Transverse colon (tissue), 4 donors: Measurements from ENCODE around the gene MYO5B. TPM values are rescaled to one million over a fixed set of nuclear protein-coding genes. Genes with fewer than 3 reads are reported as not detected.

Source experiments
- DNase-seq: peaks from one replicate; pipeline ENCODE4 v3.0.0-alpha.2; 2019
- H3K27ac ChIP-seq, 4 donors: fragments of 200-600 bp; sonication (generic); 2 replicates each; pipeline ENCODE4 v1.5.1; 2016 to 2018; ENCODE audit warnings: inconsistent platforms in 4 of 4
- H3K27me3 ChIP-seq: fragments of 200-600 bp; sonication (generic); 2 replicates; pipeline ENCODE4 v1.5.1; 2017; ENCODE audit warnings: inconsistent platforms
- H3K36me3 ChIP-seq, 4 donors: fragments of 200-600 bp; sonication (generic); 2 replicates each; pipeline ENCODE4 v1.5.1; 2017 to 2019; ENCODE audit warnings: inconsistent platforms in 4 of 4
- H3K4me1 ChIP-seq, 4 donors: fragments of 200-600 bp; sonication (generic); 2 replicates each; pipeline ENCODE4 v1.5.1; 2017 to 2020; ENCODE audit warnings: inconsistent platforms in 4 of 4
- H3K4me3 ChIP-seq, 4 donors: fragments of 200-600 bp; sonication (generic); 1 replicate in 1 of 4; 2 replicates in 3 of 4; pipeline versions ENCODE4 v1.5.1 to v1.6.1; 2017 to 2019; ENCODE audit warnings: inconsistent platforms in 4 of 4
- H3K9me3 ChIP-seq, 2 donors: fragments of 200-600 bp; sonication (generic); 2 replicates each; pipeline ENCODE4 v1.5.1; 2017 to 2019; ENCODE audit warnings: inconsistent platforms in 2 of 2
- CTCF ChIP-seq, 5 experiments: fragments of 200-600 bp in 3 of 5; fragments of 450-650 bp in 2 of 5; sonication (generic) in 3 of 5; IDR thresholded peaks; 1 replicate in 2 of 5; 2 replicates in 3 of 5; pipeline ENCODE4 v1.5.1; 2016 to 2017; ENCODE audit warnings: antibody characterized with exemption in 5 of 5, inconsistent platforms in 3 of 5, mild to moderate bottlenecking in 2 of 5, moderate library complexity in 1 of 5
- EP300 ChIP-seq: sonication (generic); formaldehyde crosslinking; IDR thresholded peaks from one replicate; pipeline ENCODE4 v1.6.1; 2017; ENCODE audit warnings: antibody characterized with exemption, low read depth
- POLR2A ChIP-seq: fragments of 450-650 bp; IDR thresholded peaks from one replicate; pipeline ENCODE4 v1.6.1; 2016; ENCODE audit warnings: antibody characterized with exemption, mild to moderate bottlenecking, moderate library complexity
- POLR2AphosphoS5 ChIP-seq, 3 donors: sonication (generic); formaldehyde crosslinking; IDR thresholded peaks; one replicate each; pipeline ENCODE4 v1.6.1; 2016; ENCODE audit warnings: antibody characterized with exemption in 3 of 3
- WGBS, 2 donors: methylation state at CpG; one replicate each; pipeline ENCODE4 v1.1.5; 2018; ENCODE audit warnings: low coverage in 1 of 2; 5-methylcytosine and 5-hydroxymethylcytosine counted together
- in situ Hi-C, 4 donors: fragments of 200-750 bp; cut with MboI; loops; one replicate each; pipeline versions ENCODE4 v1.15.0 to v1.15.1; 2017; ENCODE audit warnings: low sequenced_read_pairs in 3 of 4, low pct_ligation_motif_present in 1 of 4, low pct_unique_long_range_greater_than_20kb in 1 of 4
- intact Hi-C: fragments of 100-400 bp; cut with DNase I; formaldehyde crosslinking; loops from one replicate; pipeline ENCODE4 v1.15.1; 2023; ENCODE audit warnings: low total_unique reads
- total RNA-seq, 4 donors: library from RNA; depleted of rRNA; stranded (reverse); fragments of >200 nt; gene quantifications; one replicate each; pipeline ENCODE4 v1.1.0, GENCODE V29; 2016

MYO5B gene
- total RNA-seq, 4 donors from 2014 or later = 96.7 to 144 (median 114) TPM

- in situ Hi-C loops = no loop called here
- DNase-seq = no peak
- Histone ChIP-seq H3K27me3 (no peaks in the 10 kb centered on the region), H3K27ac (no peak overlapping the region), H3K36me3 (peaks cover 0 to 3% (median 0%) of the 10 kb centered on the region in 4 donors), H3K4me1 (no peaks in the 10 kb centered on the region), H3K9me3 (no peaks in the 10 kb centered on the region), H3K4me3 (no peak overlapping the region)
- 57 to 68% methylated on average over 3 of the region's 3 CpGs for whole genome bisulfite sequencing, 2 donors
- intact Hi-C loops = no loop called here
- TF ChIP-seq EP300 = no peak
- TF ChIP-seq POLR2AphosphoS5 (IDR thresholded peaks at IDR 0.05) = no peak
- TF ChIP-seq POLR2A = no peak
- no peak for TF ChIP-seq CTCF (IDR thresholded peaks at IDR 0.05)
Observed at GRCh38 chr18:49879271-49879580, 315.7 kb downstream of the MYO5B start.

- Histone ChIP-seq H3K9me3 (no peaks in the 10 kb centered on the region), H3K27me3 (no peaks in the 10 kb centered on the region), H3K4me3 (no peak overlapping the region), H3K36me3 (peaks cover 0 to 3% (median 0%) of the 10 kb centered on the region in 4 donors), H3K4me1 (no peaks in the 10 kb centered on the region), H3K27ac (no peak overlapping the region)
- DNase-seq = no peak
- TF ChIP-seq POLR2AphosphoS5 (IDR thresholded peaks at IDR 0.05) = no peak
- in situ Hi-C loops (no loop called here), intact Hi-C loops (no loop called here)
- WGBS, 2 donors = 71 to 83% methylated on average over 5 to 10 of the region's 10 CpGs
Observed at GRCh38 chr18:49878567-49879270, 316.2 kb downstream of the MYO5B start.

GRCh38 chr18:49878015-49878414 lies 316.9 kb downstream of the MYO5B start:
- intact Hi-C loops (no loop called here), in situ Hi-C loops (no loop called here)
- Histone ChIP-seq H3K4me3 (no peak overlapping the region), H3K9me3 (no peaks in the 10 kb centered on the region), H3K27me3 (no peaks in the 10 kb centered on the region), H3K36me3 (peaks cover 0 to 3% (median 0%) of the 10 kb centered on the region in 4 donors), H3K4me1 (no peaks in the 10 kb centered on the region), H3K27ac (no peak overlapping the region)
- no peak for DNase-seq
- TF ChIP-seq POLR2A = no peak
- TF ChIP-seq CTCF (IDR thresholded peaks at IDR 0.05) = no peak
- TF ChIP-seq POLR2AphosphoS5 (IDR thresholded peaks at IDR 0.05) = no peak
- TF ChIP-seq EP300 = no peak
- whole genome bisulfite sequencing, 2 donors = 83 to 93% methylated on average over 2 of the region's 2 CpGs

GRCh38 chr18:49876536-49876935 lies 318.4 kb downstream of the MYO5B start:
- in situ Hi-C loops = no loop called here

More at GRCh38 chr18:49876536-49876935, 318.4 kb downstream of the MYO5B start:
- H3K36me3 ChIP-seq = peaks cover 0 to 3% (median 0%) of the 10 kb centered on the region in 4 donors
- H3K4me3 ChIP-seq = no peak overlapping the region
- TF ChIP-seq POLR2AphosphoS5 (IDR thresholded peaks at IDR 0.05) (no peak), POLR2A (no peak), EP300 (no peak), CTCF (IDR thresholded peaks at IDR 0.05) (no peak)
- no peak overlapping the region for H3K27ac ChIP-seq
- DNase-seq = no peak
- H3K27me3 ChIP-seq = no peaks in the 10 kb centered on the region
- 97% methylated on average over 4 of the region's 4 CpGs; no CpG with 5 or more reads in 1 of the 2 donors for WGBS, 2 donors
- intact Hi-C loops = no loop called here
- H3K4me1 ChIP-seq = no peaks in the 10 kb centered on the region
- no peaks in the 10 kb centered on the region for H3K9me3 ChIP-seq
